ENCODE results near the gene MED15.
"Not testable (repeated sequence)": the region's sequence is repeated elsewhere in the genome, so short reads cannot be mapped to it uniquely, and the experiment has no call there.

Gene MED15

DNA sequence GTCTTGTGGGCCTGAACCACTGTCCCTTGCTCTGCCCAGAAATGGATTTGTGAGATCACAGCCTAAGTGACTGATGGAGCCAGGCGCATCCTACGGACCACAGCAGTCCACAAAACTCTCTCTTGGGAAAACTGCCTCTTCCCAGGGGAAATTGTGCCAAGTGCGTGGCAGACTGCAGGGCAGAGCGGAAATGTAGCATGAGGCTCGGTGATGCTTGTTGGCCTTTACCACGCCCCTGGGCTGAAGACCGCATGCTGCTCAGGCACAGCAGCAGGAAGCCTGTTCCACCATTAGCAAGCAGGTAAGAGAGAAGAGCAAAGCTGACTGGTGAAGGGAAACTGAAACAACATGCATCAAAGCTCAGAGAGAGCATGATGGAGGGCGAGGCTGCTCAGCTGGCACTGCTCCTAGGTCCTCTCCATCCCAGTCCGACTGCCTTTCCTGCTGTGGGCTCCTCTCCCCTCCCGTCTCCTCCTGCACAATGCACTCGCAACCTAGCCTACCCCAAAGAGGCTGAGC is 43.3 kb upstream of the MED15 start:
- TF ChIP-seq, protein P1, sequence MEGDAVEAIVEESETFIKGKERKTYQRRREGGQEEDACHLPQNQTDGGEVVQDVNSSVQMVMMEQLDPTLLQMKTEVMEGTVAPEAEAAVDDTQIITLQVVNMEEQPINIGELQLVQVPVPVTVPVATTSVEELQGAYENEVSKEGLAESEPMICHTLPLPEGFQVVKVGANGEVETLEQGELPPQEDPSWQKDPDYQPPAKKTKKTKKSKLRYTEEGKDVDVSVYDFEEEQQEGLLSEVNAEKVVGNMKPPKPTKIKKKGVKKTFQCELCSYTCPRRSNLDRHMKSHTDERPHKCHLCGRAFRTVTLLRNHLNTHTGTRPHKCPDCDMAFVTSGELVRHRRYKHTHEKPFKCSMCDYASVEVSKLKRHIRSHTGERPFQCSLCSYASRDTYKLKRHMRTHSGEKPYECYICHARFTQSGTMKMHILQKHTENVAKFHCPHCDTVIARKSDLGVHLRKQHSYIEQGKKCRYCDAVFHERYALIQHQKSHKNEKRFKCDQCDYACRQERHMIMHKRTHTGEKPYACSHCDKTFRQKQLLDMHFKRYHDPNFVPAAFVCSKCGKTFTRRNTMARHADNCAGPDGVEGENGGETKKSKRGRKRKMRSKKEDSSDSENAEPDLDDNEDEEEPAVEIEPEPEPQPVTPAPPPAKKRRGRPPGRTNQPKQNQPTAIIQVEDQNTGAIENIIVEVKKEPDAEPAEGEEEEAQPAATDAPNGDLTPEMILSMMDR (IDR thresholded peaks at IDR 0.05; ENCODE audit: low read depth, low read length), result no peak

DNA sequence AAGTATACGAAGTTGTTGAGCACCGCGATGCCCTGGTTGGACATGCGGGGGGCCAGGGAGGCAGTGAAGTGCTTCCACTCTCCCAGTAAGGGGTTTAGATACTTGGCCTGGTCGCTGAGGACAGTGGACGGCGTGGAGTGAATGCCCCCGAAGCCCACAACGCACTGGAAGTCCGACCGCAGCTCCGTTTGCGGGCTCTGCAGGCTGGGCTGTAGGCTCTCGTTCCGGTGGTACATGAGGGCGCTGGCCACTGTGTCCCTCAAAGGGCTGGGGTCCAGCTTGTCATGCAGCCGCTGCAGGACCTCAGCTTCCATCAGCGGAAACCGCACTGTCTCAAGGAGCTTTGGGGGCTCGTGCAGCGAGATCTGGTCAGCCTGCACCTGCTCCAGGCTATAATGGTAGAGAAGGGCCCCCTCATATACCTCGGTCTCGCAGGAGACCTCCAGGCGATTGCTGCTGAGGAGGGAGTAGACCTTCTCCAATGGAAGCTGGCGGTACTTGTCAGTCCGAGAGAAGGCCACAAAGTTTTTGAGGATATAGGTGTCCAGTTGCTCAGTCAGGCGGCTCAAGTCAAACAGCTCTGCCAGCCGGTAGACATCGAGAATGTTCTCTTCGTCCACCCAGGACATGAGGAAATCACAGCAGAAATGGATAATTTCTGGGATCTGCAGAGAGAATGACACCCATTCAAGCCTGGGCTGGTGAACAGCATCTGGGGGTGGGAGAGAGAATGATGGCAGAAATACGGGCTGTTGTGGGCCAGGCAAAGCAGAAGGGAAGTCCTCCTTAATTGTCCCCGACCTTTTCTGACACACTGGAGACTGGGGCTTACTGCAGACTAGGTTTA is 42.3 kb upstream of the MED15 start:
- Histone ChIP-seq H3K27me3 (ENCODE audit: insufficient read depth, low read depth, severe bottlenecking) (no peaks in the 10 kb centered on the region), H3K9me3 (ENCODE audit: severe bottlenecking) (no peaks in the 10 kb centered on the region), H3K36me3 (peaks cover 51% of the 10 kb centered on the region), H3K4me3 (ENCODE audit: low read depth, low read length) (no peak overlapping the region), H3K27ac (no peak overlapping the region)
- TF ChIP-seq, protein P1 (IDR thresholded peaks at IDR 0.05; ENCODE audit: low read depth, low read length), result no peak
- DNase-seq, result no peak

More for the DNA sequence above, 43.3 kb upstream of the MED15 start:
- Histone ChIP-seq H3K4me3 (ENCODE audit: low read depth, low read length) (no peak overlapping the region), H3K36me3 (peaks cover 58% of the 10 kb centered on the region), H3K27me3 (ENCODE audit: insufficient read depth, low read depth, severe bottlenecking) (no peaks in the 10 kb centered on the region), H3K27ac (no peak overlapping the region), H3K9me3 (ENCODE audit: severe bottlenecking) (no peaks in the 10 kb centered on the region)
- DNase-seq, result no peak

DNA sequence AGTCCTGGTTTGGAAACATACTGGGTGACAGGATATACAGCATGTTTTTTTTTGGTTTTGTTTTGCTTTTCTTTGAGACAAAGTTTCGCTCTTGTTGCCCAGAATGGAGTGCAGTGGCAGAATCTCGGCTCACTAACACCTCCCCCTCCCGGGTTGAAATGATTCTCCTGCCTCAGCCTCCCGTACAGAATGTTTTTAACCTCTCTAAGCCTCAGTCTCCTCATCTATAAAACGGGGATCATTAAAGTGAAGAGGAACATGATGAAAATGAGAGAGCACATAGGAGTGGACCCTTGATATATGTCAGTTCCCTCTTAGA is 41.7 kb upstream of the MED15 start:
- Histone ChIP-seq H3K27ac (no peak overlapping the region), H3K9me3 (ENCODE audit: severe bottlenecking) (no peaks in the 10 kb centered on the region), H3K4me3 (ENCODE audit: low read depth, low read length) (no peak overlapping the region), H3K36me3 (peaks cover 54% of the 10 kb centered on the region), H3K27me3 (ENCODE audit: insufficient read depth, low read depth, severe bottlenecking) (no peaks in the 10 kb centered on the region)
- TF ChIP-seq, protein P1 (IDR thresholded peaks at IDR 0.05; ENCODE audit: low read depth, low read length), result no peak
- no peak for DNase-seq

DNA sequence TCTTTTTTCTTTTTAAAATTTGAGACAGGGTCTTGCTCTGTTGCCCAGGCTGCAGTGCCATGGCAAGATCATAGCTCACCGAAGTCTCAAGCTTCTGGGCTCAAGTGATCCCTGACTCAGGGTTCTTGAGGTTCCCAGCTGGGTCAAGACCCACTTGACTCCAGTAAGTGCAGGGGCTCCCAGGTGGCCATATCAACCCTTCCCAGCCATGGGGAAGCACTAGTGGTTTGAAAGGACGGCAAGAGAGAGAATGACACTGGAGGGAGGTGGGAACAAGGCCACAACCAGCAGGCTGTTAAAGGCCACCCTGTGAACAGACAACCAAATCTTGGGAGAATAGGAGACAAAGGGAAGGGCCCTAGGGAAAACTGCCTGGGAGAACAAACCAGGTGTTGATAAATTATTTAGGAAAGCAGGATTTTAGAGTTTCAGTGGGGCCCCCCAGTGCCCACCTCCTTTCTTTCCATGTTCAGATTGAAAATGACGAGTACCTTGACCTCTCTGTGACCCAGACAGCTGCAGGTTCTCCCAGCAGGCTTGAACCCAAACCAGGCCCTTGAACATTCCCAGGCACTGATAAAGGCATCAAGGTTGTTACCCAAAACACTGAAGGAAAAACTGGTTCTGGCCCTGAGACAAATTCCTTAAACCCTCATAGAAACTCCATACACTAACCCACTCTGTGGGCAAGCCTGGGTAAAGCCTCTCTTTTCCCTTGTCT is 40.6 kb upstream of the MED15 start:
- Histone ChIP-seq H3K27ac (no peak overlapping the region), H3K9me3 (ENCODE audit: severe bottlenecking) (no peaks in the 10 kb centered on the region), H3K27me3 (ENCODE audit: insufficient read depth, low read depth, severe bottlenecking) (no peaks in the 10 kb centered on the region), H3K36me3 (peaks cover 55% of the 10 kb centered on the region), H3K4me3 (ENCODE audit: low read depth, low read length) (no peak overlapping the region)
- TF ChIP-seq, protein P1 (IDR thresholded peaks at IDR 0.05; ENCODE audit: low read depth, low read length), result no peak
- no peak for DNase-seq

DNA sequence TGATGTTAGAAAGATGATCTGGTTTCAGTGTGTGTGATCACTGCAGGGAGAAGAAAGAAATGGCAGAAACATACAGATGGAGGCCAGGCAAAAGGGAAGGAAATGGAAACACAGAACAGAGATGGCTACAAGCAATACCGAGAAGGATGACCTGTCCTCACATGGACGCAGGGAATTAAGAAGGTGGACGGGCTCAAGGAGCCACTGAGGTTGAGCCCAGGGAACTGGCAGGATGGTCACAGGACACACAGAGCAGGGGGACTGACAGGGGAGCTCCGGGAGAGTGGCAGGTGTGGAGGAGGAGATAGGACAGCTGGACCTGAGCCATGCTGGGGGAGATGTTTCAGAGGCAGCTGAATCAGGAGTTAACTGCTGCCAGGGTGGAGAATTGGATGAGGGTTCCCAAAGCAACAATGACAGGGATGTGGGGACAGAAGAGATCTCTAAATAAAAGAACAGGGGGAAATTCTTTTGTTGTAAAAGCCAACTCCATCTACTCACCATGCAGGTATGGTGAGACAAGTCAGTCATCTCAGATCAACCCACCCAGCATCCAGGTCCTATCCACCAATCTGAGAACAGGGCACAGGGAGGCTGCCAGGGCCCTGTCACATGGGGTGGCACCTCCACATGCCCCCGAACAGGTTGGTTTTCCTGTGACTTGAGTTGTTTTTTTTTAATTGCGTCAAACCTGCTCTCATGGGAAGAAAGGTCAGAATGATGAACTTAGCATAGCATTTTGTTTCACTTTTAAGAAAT is 38.1 kb upstream of the MED15 start:
- H3K9me3 ChIP-seq (ENCODE audit: severe bottlenecking), result no peaks in the 10 kb centered on the region
- peaks cover 38% of the 10 kb centered on the region for H3K36me3 ChIP-seq
- TF ChIP-seq, protein P1 (IDR thresholded peaks at IDR 0.05; ENCODE audit: low read depth, low read length), result no peak
- no peak overlapping the region for H3K27ac ChIP-seq
- H3K27me3 ChIP-seq (ENCODE audit: insufficient read depth, low read depth, severe bottlenecking), result no peaks in the 10 kb centered on the region
- DNase-seq, result no peak
- no peak overlapping the region for H3K4me3 ChIP-seq (ENCODE audit: low read depth, low read length)

DNA sequence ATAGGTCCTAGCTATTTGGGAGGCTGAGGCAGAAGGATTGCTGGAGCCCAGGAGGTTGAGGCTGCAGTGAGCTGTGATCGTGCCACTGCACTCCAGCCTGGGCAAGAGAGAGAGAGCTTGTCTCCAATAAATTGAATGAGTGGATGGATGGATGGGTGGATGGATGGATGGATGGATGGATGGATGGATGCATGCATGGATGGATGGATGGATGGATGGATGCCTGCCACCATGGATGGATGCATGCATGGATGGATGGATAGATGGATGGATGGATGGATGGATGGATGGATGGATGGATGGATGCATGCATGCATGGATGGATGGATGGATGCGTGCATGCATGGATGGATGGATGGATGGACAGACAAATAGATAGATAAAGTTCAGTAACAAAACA is 36.9 kb upstream of the MED15 start:
- H3K27ac ChIP-seq; DNase-seq; H3K27me3 ChIP-seq (ENCODE audit: insufficient read depth, low read depth, severe bottlenecking); H3K4me3 ChIP-seq (ENCODE audit: low read depth, low read length); H3K9me3 ChIP-seq (ENCODE audit: severe bottlenecking): not testable (repeated sequence)
- peaks cover 26% of the 10 kb centered on the region for H3K36me3 ChIP-seq

Data from WERI-Rb-1 (cell line).